H1 (cell line): ENCODE results near the gene SLAIN2. TPM values are rescaled to one million over a fixed set of nuclear protein-coding genes. Genes with fewer than 3 reads are reported as not detected.

ENCODE experiments used
- CTCF ChIA-PET: fragments of 300-600 bp; sonication (Branson Sonifier 250); formaldehyde crosslinking; loops from one replicate; lab custom pipeline; 2021; ENCODE audit not compliant: partially characterized antibody; lab: Charles Lee
- POLR2A ChIA-PET: fragments of 300-600 bp; sonication (Branson Sonifier 250); formaldehyde crosslinking; loops from one replicate; lab custom pipeline; 2021; ENCODE audit warnings: inconsistent platforms; ENCODE audit not compliant: partially characterized antibody; lab: Charles Lee
- DNase-seq, 2 experiments: peaks; one replicate each; pipeline versions ENCODE4 v3.0.0 to v3.0.0-alpha.2; 2010 to 2022; ENCODE audit warnings: low spot score in 2 of 2, low read depth in 1 of 2, mixed read lengths in 1 of 2
- FAIRE-seq: peaks from 2 replicates; lab custom pipeline; 2011; peaks lifted over from hg19 to GRCh38; lab: Jason Lieb, UNC
- H2AFZ ChIP-seq: 2 replicates; pipeline ENCODE4 v1.8.1; 2012; ENCODE audit warnings: low read length, inconsistent platforms
- H2AK5ac ChIP-seq: 2 replicates; pipeline ENCODE4 v1.6.1; 2013; ENCODE audit warnings: low read depth, low read length
- H2BK120ac ChIP-seq: replicated peaks from 2 replicates; pipeline ENCODE3; 2013; ENCODE audit warnings: low read depth, low read length, inconsistent platforms
- H2BK12ac ChIP-seq: 2 replicates; pipeline ENCODE4 v1.6.1; 2013; ENCODE audit warnings: low read depth, low read length
- H2BK15ac ChIP-seq: 2 replicates; pipeline ENCODE4 v1.6.1; 2013; ENCODE audit warnings: low read length
- H2BK20ac ChIP-seq: 2 replicates; pipeline ENCODE4 v1.6.1; 2013; ENCODE audit warnings: low read length
- H2BK5ac ChIP-seq: 2 replicates; pipeline ENCODE4 v1.6.1; 2013; ENCODE audit warnings: low read depth, low read length
- H3K14ac ChIP-seq: 2 replicates; pipeline ENCODE4 v1.6.1; 2013; ENCODE audit warnings: inconsistent platforms; ENCODE audit not compliant: insufficient read length
- H3K18ac ChIP-seq: 2 replicates; pipeline ENCODE4 v1.6.1; 2013; ENCODE audit warnings: low read length; ENCODE audit errors: extremely low read depth
- H3K23ac ChIP-seq: 2 replicates; pipeline ENCODE4 v1.6.1; 2013; ENCODE audit warnings: inconsistent platforms; ENCODE audit not compliant: insufficient read length
- H3K23me2 ChIP-seq: 2 replicates; pipeline ENCODE4 v1.6.1; 2013; ENCODE audit warnings: low read depth, low read length
- H3K27ac ChIP-seq: 2 replicates; pipeline ENCODE4 v1.6.1; 2011; ENCODE audit warnings: low read depth, low read length, inconsistent platforms
- H3K27me3 ChIP-seq, 4 experiments: replicated peaks in 1 of 4; 1 replicate in 1 of 4; 2 replicates in 3 of 4; pipeline versions ENCODE4 v1.6.1 to v1.8.1; 2011 to 2013; ENCODE audit warnings: low read length in 3 of 4, mild to moderate bottlenecking in 3 of 4, inconsistent platforms in 2 of 4, mixed read lengths in 2 of 4, moderate library complexity in 1 of 4; ENCODE audit not compliant: control insufficient read depth in 3 of 4, insufficient read depth in 3 of 4; ENCODE audit errors: extremely low read depth in 1 of 4
- H3K36me3 ChIP-seq, 4 experiments: 2 replicates each; pipeline versions ENCODE4 v1.6.1 to v1.8.1; 2011 to 2013; ENCODE audit warnings: mild to moderate bottlenecking in 4 of 4, low read length in 3 of 4, moderate library complexity in 2 of 4, control low read depth in 1 of 4, inconsistent platforms in 1 of 4; ENCODE audit not compliant: insufficient read depth in 4 of 4, control insufficient read depth in 2 of 4
- H3K4ac ChIP-seq: replicated peaks from 2 replicates; pipeline ENCODE3; 2013; ENCODE audit warnings: low read length, low read depth, mixed read lengths, inconsistent platforms; ENCODE audit not compliant: insufficient read length
- H3K4me1 ChIP-seq, 4 experiments: replicated peaks in 1 of 4; 1 replicate in 1 of 4; 2 replicates in 3 of 4; pipeline versions ENCODE4 v1.6.1 to v1.8.1; 2011 to 2013; ENCODE audit warnings: low read length in 3 of 4, inconsistent platforms in 2 of 4, mixed read lengths in 1 of 4; ENCODE audit not compliant: insufficient read depth in 4 of 4, control insufficient read depth in 3 of 4
- H3K4me2 ChIP-seq, 2 experiments: 2 replicates each; pipeline versions ENCODE4 v1.6.1 to v1.8.1; 2011 to 2013; ENCODE audit warnings: low read depth in 2 of 2, low read length in 2 of 2, control low read depth in 1 of 2, inconsistent platforms in 1 of 2, mild to moderate bottlenecking in 1 of 2; ENCODE audit not compliant: insufficient read depth in 1 of 2
- H3K4me3 ChIP-seq, 4 experiments: fragments of 200-600, 300-600 bp in 1 of 4; sonication (generic), shearing (Covaris generic), sonication (Bioruptor Twin) in 1 of 4; 2 replicates each; pipeline versions ENCODE4 v1.5.1 to v1.8.1; 2011 to 2016; ENCODE audit warnings: low read length in 4 of 4, low read depth in 3 of 4, control low read depth in 2 of 4, inconsistent platforms in 2 of 4, mild to moderate bottlenecking in 2 of 4, mixed read lengths in 1 of 4, moderate library complexity in 1 of 4; ENCODE audit not compliant: insufficient read depth in 2 of 4; ENCODE audit errors: extremely low read depth in 1 of 4
- H3K56ac ChIP-seq: replicated peaks from 2 replicates; pipeline ENCODE3; 2013; ENCODE audit warnings: low read depth, mild to moderate bottlenecking, mixed read lengths, low read length, inconsistent platforms; ENCODE audit not compliant: insufficient read length
- H3K79me1 ChIP-seq: 2 replicates; pipeline ENCODE4 v1.6.1; 2013; ENCODE audit warnings: low read depth, low read length, control low read depth
- H3K79me2 ChIP-seq, 2 experiments: 2 replicates each; pipeline versions ENCODE4 v1.6.1 to v1.8.1; 2012 to 2013; ENCODE audit warnings: low read length in 2 of 2, mild to moderate bottlenecking in 2 of 2, inconsistent platforms in 1 of 2; ENCODE audit not compliant: insufficient read depth in 2 of 2, control insufficient read depth in 1 of 2
- H3K9ac ChIP-seq, 4 experiments: replicated peaks in 1 of 4; 1 replicate in 1 of 4; 2 replicates in 3 of 4; pipeline versions ENCODE4 v1.6.1 to v1.8.1; 2011 to 2013; ENCODE audit warnings: low read depth in 3 of 4, low read length in 3 of 4, control low read depth in 2 of 4, mild to moderate bottlenecking in 2 of 4, moderate library complexity in 2 of 4, inconsistent platforms in 1 of 4; ENCODE audit errors: extremely low read depth in 1 of 4
- H3K9me3 ChIP-seq, 2 experiments: 2 replicates each; pipeline versions ENCODE4 v1.6.1 to v1.8.1; 2012 to 2013; ENCODE audit warnings: mild to moderate bottlenecking in 2 of 2, moderate library complexity in 2 of 2, control low read depth in 1 of 2, inconsistent platforms in 1 of 2, low read depth in 1 of 2, low read length in 1 of 2, mixed read lengths in 1 of 2; ENCODE audit not compliant: insufficient read depth in 2 of 2
- H4K20me1 ChIP-seq, 2 experiments: replicated peaks in 1 of 2; 2 replicates each; pipeline versions ENCODE3 to v1.8.1; 2011 to 2013; ENCODE audit warnings: inconsistent platforms in 2 of 2, low read length in 2 of 2, mild to moderate bottlenecking in 1 of 2; ENCODE audit not compliant: insufficient read depth in 2 of 2, control insufficient read depth in 1 of 2
- H4K5ac ChIP-seq: 2 replicates; pipeline ENCODE4 v1.6.1; 2013; ENCODE audit warnings: low read length, low read depth, mixed read lengths, inconsistent platforms; ENCODE audit not compliant: insufficient read length
- H4K8ac ChIP-seq: 2 replicates; pipeline ENCODE4 v1.8.0; 2013; ENCODE audit warnings: mild to moderate bottlenecking, moderate library complexity, low read length, inconsistent platforms; ENCODE audit not compliant: insufficient read depth; ENCODE audit errors: extremely low read depth
- H4K91ac ChIP-seq: replicated peaks from 2 replicates; pipeline ENCODE3; 2013; ENCODE audit warnings: low read length, mixed read lengths, inconsistent platforms; ENCODE audit not compliant: insufficient read length
- ATF2 ChIP-seq: IDR thresholded peaks from 2 replicates; pipeline ENCODE4 v1.6.1; 2012; ENCODE audit warnings: low read length, inconsistent platforms
- CBX8 ChIP-seq: fragments of 300-800, 300-1000 bp; sonication (generic); IDR thresholded peaks from 2 replicates; pipeline ENCODE4 v1.7.1; 2016; ENCODE audit warnings: low read depth, low read length, borderline replicate concordance
- CTBP2 ChIP-seq: IDR thresholded peaks from 2 replicates; pipeline ENCODE4 v1.7.0; 2011; ENCODE audit warnings: borderline replicate concordance, mild to moderate bottlenecking, moderate library complexity, mixed read lengths, low read length; ENCODE audit not compliant: insufficient read depth, insufficient read length
- CTCF ChIP-seq, 3 experiments: IDR thresholded peaks; 1 replicate in 2 of 3; 2 replicates in 1 of 3; pipeline versions ENCODE4 v1.5.1 to v1.6.1; 2011; ENCODE audit warnings: low read length in 3 of 3, mild to moderate bottlenecking in 3 of 3, inconsistent platforms in 2 of 3, low read depth in 1 of 3, moderate library complexity in 1 of 3; ENCODE audit not compliant: insufficient read depth in 1 of 3; ENCODE audit errors: control extremely low read depth in 1 of 3
- E2F6 ChIP-seq: IDR thresholded peaks from 2 replicates; pipeline ENCODE4 v1.6.1; 2012; ENCODE audit warnings: inconsistent platforms
- KDM1A ChIP-seq: fragments of 200-600, 300-600 bp; sonication (generic); IDR thresholded peaks from 2 replicates; pipeline ENCODE4 v1.7.1; 2016; ENCODE audit warnings: mild to moderate bottlenecking, low read length, borderline replicate concordance
- POU5F1 ChIP-seq: IDR thresholded peaks from 2 replicates; pipeline ENCODE4 v1.6.1; 2011; ENCODE audit warnings: low read depth, mild to moderate bottlenecking, low read length, moderate library complexity
- SP1 ChIP-seq: IDR thresholded peaks from 2 replicates; pipeline ENCODE4 v1.6.1; 2011; ENCODE audit warnings: low read depth, low read length
- TBP ChIP-seq: IDR thresholded peaks from 2 replicates; pipeline ENCODE4 v1.6.1; 2011; ENCODE audit warnings: low read depth, low read length, improper control_type of control experiment
- WGBS, 2 experiments: shearing (Covaris generic) in 1 of 2; methylation state at CpG; one replicate each; pipeline versions ENCODE4 v1.1.6 to v1.1.7; 2013 to 2015; ENCODE audit warnings: low lambda C conversion rate in 2 of 2, mixed read lengths in 2 of 2, inconsistent platforms in 1 of 2, low coverage in 1 of 2, missing lambda C conversion rate in 1 of 2; ENCODE audit not compliant: insufficient replicate concordance in 2 of 2, insufficient coverage in 1 of 2, insufficient read length in 1 of 2; ENCODE audit errors: extremely low coverage in 1 of 2, missing lambda C conversion rate in 1 of 2; 5-methylcytosine and 5-hydroxymethylcytosine counted together
- polyA plus RNA-seq, 7 experiments: library from polyadenylated mRNA; depleted of rRNA in 3 of 7; stranded (reverse) in 5 of 7; unstranded in 2 of 7; fragments of >200 nt in 5 of 7; fragments of 200-250 nt in 2 of 7; gene quantifications; 1 replicate in 5 of 7; 2 replicates in 1 of 7; 4 replicates in 1 of 7; pipeline versions ENCODE4 v1.2.1 to v1.2.3, GENCODE V29; 2011 to 2013; ENCODE audit warnings: missing spikeins in 2 of 7, mixed read lengths in 2 of 7
- total RNA-seq: library from RNA; stranded (reverse); fragmentation: NEBNext Ultra II Directional; extraction: Animal tissue kit (Norgen Biotek cat#: 25700); gene quantifications from 2 replicates; pipeline ENCODE4 v1.2.1, GENCODE V29; 2021

Gene SLAIN2
- total and polyA plus RNA-seq, 2 of the 8 experiments (the other 6 are each of a cell fraction or from before 2014, with no cell fraction given), result 8.2 to 40.0 TPM

- Histone ChIP-seq H3K27ac (no peak overlapping the region), H3K14ac (no peak overlapping the region), H4K8ac (no peak overlapping the region), H3K27me3 (no peaks in the 10 kb centered on the region), H4K20me1 (no peaks in the 10 kb centered on the region), H2BK12ac (no peak overlapping the region), H3K79me2 (no peaks in the 10 kb centered on the region), H3K36me3 (no peaks in the 10 kb centered on the region), H3K4me2 (no peak overlapping the region), H2AK5ac (no peak overlapping the region), H3K56ac (no peak overlapping the region), H2BK5ac (no peak overlapping the region), H2BK15ac (no peak overlapping the region), H4K91ac (no peak overlapping the region), H4K5ac (no peak overlapping the region), H3K9me3 (no peaks in the 10 kb centered on the region), H2AFZ (0 out of 2 replicates have a peak overlapping the region, but pooled peaks have one; percentile 45), H2BK120ac (no peak overlapping the region), H3K23me2 (no peaks in the 10 kb centered on the region), H3K4ac (no peak overlapping the region), H3K18ac (no peak overlapping the region), H2BK20ac (no peak overlapping the region), H3K23ac (no peak overlapping the region), H3K79me1 (no peaks in the 10 kb centered on the region), H3K4me1 (peaks cover 0 to 2% (median 0%) of the 10 kb centered on the region in 4 experiments; a peak in 1 of 7 replicates), H3K9ac (no peak overlapping the region), H3K4me3 (no peak overlapping the region)
- 74% methylated on average over 2 of the region's 2 CpGs; no CpG with 5 or more reads in 1 of the 2 experiments for WGBS, 2 experiments
- FAIRE-seq, result no peak
- POLR2A ChIA-PET, result interaction anchor here (0.7 kb wide), 1 partner anchor 47 kb away, joined by 3 read pairs; no protein-coding TSS in a partner anchor
- CTCF ChIA-PET, result no interaction called here
- no peak for DNase-seq
- TF ChIP-seq POU5F1, result no peak
- no peak for TF ChIP-seq SP1
- TF ChIP-seq ATF2, result no peak
- TF ChIP-seq CBX8, result no peak
- no peak for TF ChIP-seq CTCF (IDR thresholded peaks at IDR 0.05; ENCODE audit: control extremely low read depth in 1 of 3, insufficient read depth in 1 of 3, low read depth in 1 of 3, low read length in 3 of 3)
- no peak for TF ChIP-seq E2F6
- TF ChIP-seq TBP, result no peak
- no peak for TF ChIP-seq KDM1A
- no peak for TF ChIP-seq CTBP2
Measured at GRCh38 chr4:48439988-48440387, 98.7 kb downstream of the SLAIN2 start.
